HEK293 (cell line): Measurements from ENCODE around the gene CDCP1.
A peak's percentile ranks its signal among the peaks of the same experiment; 100 is the strongest.

Experiments used
- MZF1 ChIP-seq: fragments of 450-650 bp; formaldehyde crosslinking; IDR thresholded peaks from 2 replicates; pipeline ENCODE4 v1.5.1; 2017; ENCODE audit warnings: missing biosample characterization, missing genetic modification characterization, borderline replicate concordance
- PRDM10 ChIP-seq: fragments of 450-650 bp; formaldehyde crosslinking; IDR thresholded peaks from 2 replicates; pipeline ENCODE4 v1.5.1; 2016; ENCODE audit warnings: missing biosample characterization, missing genetic modification characterization
- RBAK ChIP-seq: fragments of 450-650 bp; formaldehyde crosslinking; IDR thresholded peaks from 2 replicates; pipeline ENCODE4 v1.5.1; 2016; ENCODE audit warnings: missing biosample characterization, missing genetic modification characterization
- TCF7L2 ChIP-seq: IDR thresholded peaks from 2 replicates; pipeline ENCODE4 v1.6.1; 2011; ENCODE audit warnings: low read depth, mild to moderate bottlenecking, inconsistent platforms, low read length, moderate library complexity, borderline replicate concordance
- ZBTB1 ChIP-seq: fragments of 450-650 bp; formaldehyde crosslinking; IDR thresholded peaks from 2 replicates; pipeline ENCODE4 v1.5.1; 2016; ENCODE audit warnings: missing biosample characterization, missing genetic modification characterization
- ZBTB17 ChIP-seq: fragments of 450-650 bp; formaldehyde crosslinking; IDR thresholded peaks from 2 replicates; pipeline ENCODE4 v1.5.1; 2016; ENCODE audit warnings: missing biosample characterization, missing genetic modification characterization
- ZBTB49 ChIP-seq: fragments of 450-650 bp; formaldehyde crosslinking; IDR thresholded peaks from 2 replicates; pipeline ENCODE4 v1.5.1; 2016; ENCODE audit warnings: missing biosample characterization, missing genetic modification characterization, low read depth
- ZNF132 ChIP-seq: fragments of 450-650 bp; formaldehyde crosslinking; IDR thresholded peaks from 2 replicates; pipeline ENCODE4 v1.5.1; 2017; ENCODE audit warnings: missing biosample characterization, missing genetic modification characterization, borderline replicate concordance
- ZNF140 ChIP-seq: fragments of 450-650 bp; formaldehyde crosslinking; IDR thresholded peaks from 2 replicates; pipeline ENCODE4 v1.5.1; 2016; ENCODE audit warnings: missing biosample characterization, missing genetic modification characterization
- ZNF175 ChIP-seq: fragments of 450-650 bp; formaldehyde crosslinking; IDR thresholded peaks from 2 replicates; pipeline ENCODE4 v1.5.1; 2016; ENCODE audit warnings: missing biosample characterization, missing genetic modification characterization
- ZNF37A ChIP-seq: fragments of 450-650 bp; IDR thresholded peaks from 2 replicates; pipeline ENCODE4 v1.5.1; 2018; ENCODE audit warnings: missing biosample characterization, missing genetic modification characterization
- ZNF391 ChIP-seq: fragments of 450-650 bp; formaldehyde crosslinking; IDR thresholded peaks from 2 replicates; pipeline ENCODE4 v1.5.1; 2016; ENCODE audit warnings: low read depth, missing biosample characterization, missing genetic modification characterization, borderline replicate concordance
- ZNF473 ChIP-seq: fragments of 450-650 bp; formaldehyde crosslinking; IDR thresholded peaks from 2 replicates; pipeline ENCODE4 v1.5.1; 2017; ENCODE audit warnings: missing biosample characterization, missing genetic modification characterization
- ZNF549 ChIP-seq: fragments of 450-650 bp; IDR thresholded peaks from 2 replicates; pipeline ENCODE4 v1.5.1; 2018; ENCODE audit warnings: missing biosample characterization, missing genetic modification characterization, mild to moderate bottlenecking, inconsistent platforms, moderate library complexity
- ZNF626 ChIP-seq: fragments of 450-650 bp; sonication (Bioruptor Pico); formaldehyde crosslinking; IDR thresholded peaks from 2 replicates; pipeline ENCODE4 v1.5.1; 2018; ENCODE audit warnings: missing biosample characterization, missing genetic modification characterization, inconsistent platforms
- ZNF639 ChIP-seq: fragments of 450-650 bp; formaldehyde crosslinking; IDR thresholded peaks from 2 replicates; pipeline ENCODE4 v1.5.1; 2016; ENCODE audit warnings: missing biosample characterization, missing genetic modification characterization
- ZNF768 ChIP-seq: fragments of 450-650 bp; formaldehyde crosslinking; IDR thresholded peaks from 2 replicates; pipeline ENCODE4 v1.5.1; 2018; ENCODE audit warnings: missing biosample characterization, mild to moderate bottlenecking, missing genetic modification characterization
- TF ChIP-seq, protein P1 (sequence below): fragments of 450-650 bp; formaldehyde crosslinking; IDR thresholded peaks from 2 replicates; pipeline ENCODE4 v1.5.1; 2016; ENCODE audit warnings: missing biosample characterization, missing genetic modification characterization
- TF ChIP-seq, protein P2 (sequence below): fragments of 450-650 bp; formaldehyde crosslinking; IDR thresholded peaks from 2 replicates; pipeline ENCODE4 v1.5.1; 2017; ENCODE audit warnings: missing biosample characterization, missing genetic modification characterization
- TF ChIP-seq, protein P3 (sequence below): fragments of 450-650 bp; formaldehyde crosslinking; conservative IDR thresholded peaks from 2 replicates; pipeline ENCODE4 v1.5.1; 2016; ENCODE audit warnings: low read depth, missing biosample characterization, missing genetic modification characterization
- TF ChIP-seq, protein P4 (sequence below): fragments of 450-650 bp; formaldehyde crosslinking; IDR thresholded peaks from 2 replicates; pipeline ENCODE4 v1.5.1; 2016; ENCODE audit warnings: missing biosample characterization, missing genetic modification characterization

Gene CDCP1

GRCh38 chr3:45037720-45038455 is 108.3 kb downstream of the CDCP1 start (continued):
- TF ChIP-seq ZNF140 (tag by site-specific recombination): no peak
- TF ChIP-seq, protein P1, sequence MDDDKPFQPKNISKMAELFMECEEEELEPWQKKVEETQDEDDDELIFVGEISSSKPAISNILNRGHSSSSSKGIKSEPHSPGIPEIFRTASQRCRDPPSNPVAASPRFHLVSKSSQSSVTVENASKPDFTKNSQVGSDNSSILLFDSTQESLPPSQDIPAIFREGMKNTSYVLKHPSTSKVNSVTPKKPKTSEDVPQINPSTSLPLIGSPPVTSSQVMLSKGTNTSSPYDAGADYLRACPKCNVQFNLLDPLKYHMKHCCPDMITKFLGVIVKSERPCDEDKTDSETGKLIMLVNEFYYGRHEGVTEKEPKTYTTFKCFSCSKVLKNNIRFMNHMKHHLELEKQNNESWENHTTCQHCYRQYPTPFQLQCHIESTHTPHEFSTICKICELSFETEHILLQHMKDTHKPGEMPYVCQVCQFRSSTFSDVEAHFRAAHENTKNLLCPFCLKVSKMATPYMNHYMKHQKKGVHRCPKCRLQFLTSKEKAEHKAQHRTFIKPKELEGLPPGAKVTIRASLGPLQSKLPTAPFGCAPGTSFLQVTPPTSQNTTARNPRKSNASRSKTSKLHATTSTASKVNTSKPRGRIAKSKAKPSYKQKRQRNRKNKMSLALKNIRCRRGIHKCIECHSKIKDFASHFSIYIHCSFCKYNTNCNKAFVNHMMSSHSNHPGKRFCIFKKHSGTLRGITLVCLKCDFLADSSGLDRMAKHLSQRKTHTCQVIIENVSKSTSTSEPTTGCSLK (tag by site-specific recombination): no peak
- no peak for TF ChIP-seq ZNF473
- TF ChIP-seq, protein P2, sequence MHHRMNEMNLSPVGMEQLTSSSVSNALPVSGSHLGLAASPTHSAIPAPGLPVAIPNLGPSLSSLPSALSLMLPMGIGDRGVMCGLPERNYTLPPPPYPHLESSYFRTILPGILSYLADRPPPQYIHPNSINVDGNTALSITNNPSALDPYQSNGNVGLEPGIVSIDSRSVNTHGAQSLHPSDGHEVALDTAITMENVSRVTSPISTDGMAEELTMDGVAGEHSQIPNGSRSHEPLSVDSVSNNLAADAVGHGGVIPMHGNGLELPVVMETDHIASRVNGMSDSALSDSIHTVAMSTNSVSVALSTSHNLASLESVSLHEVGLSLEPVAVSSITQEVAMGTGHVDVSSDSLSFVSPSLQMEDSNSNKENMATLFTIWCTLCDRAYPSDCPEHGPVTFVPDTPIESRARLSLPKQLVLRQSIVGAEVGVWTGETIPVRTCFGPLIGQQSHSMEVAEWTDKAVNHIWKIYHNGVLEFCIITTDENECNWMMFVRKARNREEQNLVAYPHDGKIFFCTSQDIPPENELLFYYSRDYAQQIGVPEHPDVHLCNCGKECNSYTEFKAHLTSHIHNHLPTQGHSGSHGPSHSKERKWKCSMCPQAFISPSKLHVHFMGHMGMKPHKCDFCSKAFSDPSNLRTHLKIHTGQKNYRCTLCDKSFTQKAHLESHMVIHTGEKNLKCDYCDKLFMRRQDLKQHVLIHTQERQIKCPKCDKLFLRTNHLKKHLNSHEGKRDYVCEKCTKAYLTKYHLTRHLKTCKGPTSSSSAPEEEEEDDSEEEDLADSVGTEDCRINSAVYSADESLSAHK: no peak
- TF ChIP-seq ZNF626 (tag by site-specific recombination): no peak
- no peak for TF ChIP-seq ZBTB1 (tag by site-specific recombination)
- no peak for TF ChIP-seq ZNF639 (tag by site-specific recombination)
- no peak for TF ChIP-seq ZNF549 (tag by site-specific recombination)
- no peak for TF ChIP-seq TCF7L2
- TF ChIP-seq PRDM10 (tag by site-specific recombination): peak; percentile 71
- TF ChIP-seq ZBTB49 (tag by site-specific recombination): no peak
- no peak for TF ChIP-seq ZNF391 (tag by site-specific recombination)
- TF ChIP-seq MZF1 (tag by site-specific recombination): no peak
- no peak for TF ChIP-seq ZNF175 (tag by site-specific recombination)
- TF ChIP-seq ZNF768: no peak
- no peak for TF ChIP-seq ZNF37A (tag by site-specific recombination)
- TF ChIP-seq, protein P3, sequence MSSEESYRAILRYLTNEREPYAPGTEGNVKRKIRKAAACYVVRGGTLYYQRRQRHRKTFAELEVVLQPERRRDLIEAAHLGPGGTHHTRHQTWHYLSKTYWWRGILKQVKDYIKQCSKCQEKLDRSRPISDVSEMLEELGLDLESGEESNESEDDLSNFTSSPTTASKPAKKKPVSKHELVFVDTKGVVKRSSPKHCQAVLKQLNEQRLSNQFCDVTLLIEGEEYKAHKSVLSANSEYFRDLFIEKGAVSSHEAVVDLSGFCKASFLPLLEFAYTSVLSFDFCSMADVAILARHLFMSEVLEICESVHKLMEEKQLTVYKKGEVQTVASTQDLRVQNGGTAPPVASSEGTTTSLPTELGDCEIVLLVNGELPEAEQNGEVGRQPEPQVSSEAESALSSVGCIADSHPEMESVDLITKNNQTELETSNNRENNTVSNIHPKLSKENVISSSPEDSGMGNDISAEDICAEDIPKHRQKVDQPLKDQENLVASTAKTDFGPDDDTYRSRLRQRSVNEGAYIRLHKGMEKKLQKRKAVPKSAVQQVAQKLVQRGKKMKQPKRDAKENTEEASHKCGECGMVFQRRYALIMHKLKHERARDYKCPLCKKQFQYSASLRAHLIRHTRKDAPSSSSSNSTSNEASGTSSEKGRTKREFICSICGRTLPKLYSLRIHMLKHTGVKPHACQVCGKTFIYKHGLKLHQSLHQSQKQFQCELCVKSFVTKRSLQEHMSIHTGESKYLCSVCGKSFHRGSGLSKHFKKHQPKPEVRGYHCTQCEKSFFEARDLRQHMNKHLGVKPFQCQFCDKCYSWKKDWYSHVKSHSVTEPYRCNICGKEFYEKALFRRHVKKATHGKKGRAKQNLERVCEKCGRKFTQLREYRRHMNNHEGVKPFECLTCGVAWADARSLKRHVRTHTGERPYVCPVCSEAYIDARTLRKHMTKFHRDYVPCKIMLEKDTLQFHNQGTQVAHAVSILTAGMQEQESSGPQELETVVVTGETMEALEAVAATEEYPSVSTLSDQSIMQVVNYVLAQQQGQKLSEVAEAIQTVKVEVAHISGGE (tag by site-specific recombination): no peak
- TF ChIP-seq, protein P4, sequence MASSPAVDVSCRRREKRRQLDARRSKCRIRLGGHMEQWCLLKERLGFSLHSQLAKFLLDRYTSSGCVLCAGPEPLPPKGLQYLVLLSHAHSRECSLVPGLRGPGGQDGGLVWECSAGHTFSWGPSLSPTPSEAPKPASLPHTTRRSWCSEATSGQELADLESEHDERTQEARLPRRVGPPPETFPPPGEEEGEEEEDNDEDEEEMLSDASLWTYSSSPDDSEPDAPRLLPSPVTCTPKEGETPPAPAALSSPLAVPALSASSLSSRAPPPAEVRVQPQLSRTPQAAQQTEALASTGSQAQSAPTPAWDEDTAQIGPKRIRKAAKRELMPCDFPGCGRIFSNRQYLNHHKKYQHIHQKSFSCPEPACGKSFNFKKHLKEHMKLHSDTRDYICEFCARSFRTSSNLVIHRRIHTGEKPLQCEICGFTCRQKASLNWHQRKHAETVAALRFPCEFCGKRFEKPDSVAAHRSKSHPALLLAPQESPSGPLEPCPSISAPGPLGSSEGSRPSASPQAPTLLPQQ (tag by site-specific recombination): 0 out of 2 replicates have a peak, but pooled peaks have one; percentile 30
- TF ChIP-seq RBAK (tag by site-specific recombination): no peak
- TF ChIP-seq ZBTB17 (tag by site-specific recombination): peak; percentile 64
- TF ChIP-seq ZNF132: no peak
